ENCODE data around the gene EFNA5.

- TF ChIP-seq, protein P1, sequence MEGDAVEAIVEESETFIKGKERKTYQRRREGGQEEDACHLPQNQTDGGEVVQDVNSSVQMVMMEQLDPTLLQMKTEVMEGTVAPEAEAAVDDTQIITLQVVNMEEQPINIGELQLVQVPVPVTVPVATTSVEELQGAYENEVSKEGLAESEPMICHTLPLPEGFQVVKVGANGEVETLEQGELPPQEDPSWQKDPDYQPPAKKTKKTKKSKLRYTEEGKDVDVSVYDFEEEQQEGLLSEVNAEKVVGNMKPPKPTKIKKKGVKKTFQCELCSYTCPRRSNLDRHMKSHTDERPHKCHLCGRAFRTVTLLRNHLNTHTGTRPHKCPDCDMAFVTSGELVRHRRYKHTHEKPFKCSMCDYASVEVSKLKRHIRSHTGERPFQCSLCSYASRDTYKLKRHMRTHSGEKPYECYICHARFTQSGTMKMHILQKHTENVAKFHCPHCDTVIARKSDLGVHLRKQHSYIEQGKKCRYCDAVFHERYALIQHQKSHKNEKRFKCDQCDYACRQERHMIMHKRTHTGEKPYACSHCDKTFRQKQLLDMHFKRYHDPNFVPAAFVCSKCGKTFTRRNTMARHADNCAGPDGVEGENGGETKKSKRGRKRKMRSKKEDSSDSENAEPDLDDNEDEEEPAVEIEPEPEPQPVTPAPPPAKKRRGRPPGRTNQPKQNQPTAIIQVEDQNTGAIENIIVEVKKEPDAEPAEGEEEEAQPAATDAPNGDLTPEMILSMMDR (IDR thresholded peaks at IDR 0.05), result no peak
- no peak for TF ChIP-seq POLR2A (IDR thresholded peaks at IDR 0.05)
Measured at GRCh38 chr5:107337281-107337680, 333.5 kb downstream of the EFNA5 start.

Data from lower leg skin (tissue), 3 donors.